ENCODE measurements around the gene CNTN4.

GRCh38 chr3:2092758-2093157, 5.9 kb upstream of the CNTN4 start:
- TF ChIP-seq CTCF (IDR thresholded peaks at IDR 0.05; ENCODE audit: low read length) (no peak), EZH2 (optimal IDR thresholded peaks at IDR 0.05; ENCODE audit: low read depth, low read length) (no peak), EZH2phosphoT487 (IDR thresholded peaks at IDR 0.05; ENCODE audit: low read length) (no peak)
